KBM-7 (cell line): ENCODE measurements around the gene ARHGAP22.

Experiments
- DNase-seq: peaks from one replicate; pipeline ENCODE4 v3.0.0-alpha.2; 2015
- in situ Hi-C: fragments of 300-500 bp; cut with MboI; formaldehyde crosslinking; loops from 2 replicates; pipeline ENCODE4 v1.14.3; 2020; ENCODE audit warnings: low sequenced_read_pairs, low pct_unique_long_range_greater_than_20kb, mixed read lengths

ARHGAP22 gene

DNA sequence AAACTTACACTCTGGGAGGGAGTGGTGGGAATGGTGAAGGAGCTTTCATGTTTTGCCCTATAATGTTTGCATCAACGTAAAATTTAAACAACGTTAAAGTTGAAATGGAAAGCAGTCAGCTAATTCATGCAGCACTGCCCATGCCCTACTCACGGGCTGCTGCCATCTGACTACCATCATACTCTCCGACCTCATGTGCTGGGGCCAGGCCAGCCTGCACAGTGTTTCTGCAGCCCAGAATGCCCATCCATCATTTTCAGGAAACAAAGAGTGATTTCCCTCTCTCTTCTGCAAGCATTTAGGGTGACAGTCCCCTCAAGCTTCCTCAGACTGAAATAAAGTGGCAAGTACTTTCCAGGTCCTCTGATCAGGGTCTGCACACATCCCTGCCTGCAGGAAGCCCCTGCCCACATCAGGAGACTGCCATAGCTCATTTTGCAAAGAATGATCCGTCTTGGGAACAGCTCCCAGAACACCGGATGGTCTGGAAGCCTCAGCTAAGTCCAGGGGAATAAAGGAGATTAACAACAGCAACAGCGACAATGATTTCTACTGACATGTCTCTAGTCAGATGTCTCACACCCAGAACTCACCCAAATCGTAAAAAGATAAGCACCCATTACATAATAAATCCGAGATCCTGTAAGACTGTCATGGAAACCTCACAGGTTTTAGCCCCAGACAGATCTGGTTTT is 40.3 kb downstream of the ARHGAP22 start:
- in situ Hi-C loops, result no loop called here
- no peak for DNase-seq

DNA sequence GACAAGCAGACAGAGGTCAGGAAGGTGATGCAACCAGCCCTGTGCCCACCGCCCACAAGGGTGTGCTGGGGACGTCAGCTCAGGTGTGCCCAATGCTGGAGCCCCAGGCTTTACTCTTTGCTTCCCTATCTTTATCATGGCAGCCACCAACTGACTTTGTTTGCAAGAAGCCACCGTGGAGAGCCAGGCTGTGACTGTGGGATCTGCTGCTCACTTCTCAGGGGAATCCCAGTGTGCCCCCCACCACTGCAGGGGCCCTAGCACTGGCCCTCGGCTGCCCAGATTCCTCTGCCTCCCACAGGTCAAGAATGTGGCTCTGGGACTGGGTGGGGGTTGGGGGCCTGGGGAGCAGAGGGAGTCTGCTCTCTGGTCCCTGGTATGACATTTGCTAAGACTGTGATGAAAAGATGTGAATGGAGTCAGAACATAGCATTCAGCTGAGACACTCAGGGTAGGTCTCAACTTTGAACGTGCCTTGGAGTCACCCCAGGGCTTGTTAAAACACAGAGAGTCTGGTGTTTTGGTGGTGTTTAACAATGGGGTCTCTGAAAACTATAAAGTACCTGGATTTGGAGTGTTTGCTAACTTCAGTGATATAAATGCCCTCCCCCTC is 47.3 kb downstream of the ARHGAP22 start:
- DNase-seq, result no peak
- in situ Hi-C loops, result loop anchor here (10.0 kb wide), 1 partner anchor 97 kb away; no protein-coding TSS in a partner anchor

DNA sequence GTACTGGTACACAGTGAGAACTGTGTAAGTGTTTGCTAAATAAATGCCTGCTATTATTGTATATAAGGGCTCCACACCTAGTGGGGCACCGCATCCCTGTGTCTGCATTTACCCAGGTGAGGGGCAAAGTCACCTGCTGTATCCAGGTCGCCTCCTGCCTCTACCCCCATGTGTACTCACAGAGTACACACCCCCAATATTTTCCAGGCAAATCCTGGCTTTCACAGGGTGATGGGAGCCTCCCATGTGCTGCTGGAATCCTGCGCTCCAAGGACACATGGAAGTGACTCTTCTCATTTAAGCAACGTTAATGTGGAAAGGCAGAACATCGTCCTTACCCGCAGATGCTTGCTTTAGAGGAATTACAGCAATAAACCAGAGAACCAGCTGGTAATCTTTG is 48.2 kb downstream of the ARHGAP22 start:
- no peak for DNase-seq
- in situ Hi-C loops, result loop anchor here (10.0 kb wide), 1 partner anchor 98 kb away; no protein-coding TSS in a partner anchor

DNA sequence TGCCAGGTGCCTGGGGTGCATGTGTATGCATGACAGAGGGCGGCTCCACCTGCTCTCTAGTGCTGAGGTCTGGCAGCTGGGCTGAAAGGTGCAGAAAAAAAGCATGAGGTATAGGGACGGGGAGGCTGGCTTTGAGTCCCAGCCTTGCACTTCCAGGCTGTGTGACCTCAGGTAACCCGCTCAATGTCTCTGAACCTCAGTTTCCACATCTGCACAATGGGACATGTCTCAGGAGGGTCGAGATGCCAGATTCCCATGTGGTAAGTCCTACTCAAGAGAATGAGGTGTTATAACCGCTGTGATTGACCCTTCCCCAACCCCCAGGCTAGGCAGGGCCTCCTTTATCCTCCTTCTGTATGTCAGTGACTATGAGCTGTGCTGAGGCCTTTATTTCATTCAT is 48.8 kb downstream of the ARHGAP22 start:
- no peak for DNase-seq
- in situ Hi-C loops, result loop anchor here (10.0 kb wide), 1 partner anchor 99 kb away; no protein-coding TSS in a partner anchor

DNA sequence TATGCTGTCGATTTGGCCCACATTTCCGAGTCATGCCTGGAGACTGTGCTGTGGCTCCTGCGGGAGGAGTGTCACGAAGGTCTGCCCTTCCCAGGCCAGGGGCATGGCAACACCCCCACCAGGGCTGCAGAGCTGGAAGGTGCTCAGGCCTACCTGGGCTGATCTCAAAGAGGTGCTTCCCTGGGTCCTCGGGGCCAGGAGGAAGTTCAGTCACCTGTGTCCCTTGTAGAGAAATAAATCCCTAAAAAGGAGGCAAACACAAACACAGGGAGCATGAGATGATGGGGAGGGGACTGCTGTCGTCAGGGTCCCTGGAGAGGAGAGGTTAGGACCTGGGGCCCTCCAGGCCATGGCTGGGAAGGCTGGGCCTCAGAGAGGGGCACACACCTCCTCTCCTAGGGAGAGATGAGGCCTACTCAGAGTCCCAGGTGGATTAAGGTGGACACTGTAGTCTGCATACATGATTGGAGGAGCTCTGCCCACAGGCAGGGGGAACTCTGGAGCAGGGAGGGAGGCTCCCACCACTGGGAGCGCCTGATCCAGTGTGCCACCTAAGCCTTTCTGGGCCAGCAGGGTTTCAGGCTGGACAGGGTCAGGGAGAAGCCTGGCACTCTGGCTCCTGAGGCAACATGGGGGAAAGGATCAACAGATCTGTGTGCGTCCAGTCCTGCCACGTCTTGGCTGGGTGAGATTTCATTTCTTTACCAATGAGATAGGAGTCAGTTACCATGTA is 49.4 kb downstream of the ARHGAP22 start:
- in situ Hi-C loops, result loop anchor here (10.0 kb wide), 1 partner anchor 99 kb away; no protein-coding TSS in a partner anchor
- no peak for DNase-seq

DNA sequence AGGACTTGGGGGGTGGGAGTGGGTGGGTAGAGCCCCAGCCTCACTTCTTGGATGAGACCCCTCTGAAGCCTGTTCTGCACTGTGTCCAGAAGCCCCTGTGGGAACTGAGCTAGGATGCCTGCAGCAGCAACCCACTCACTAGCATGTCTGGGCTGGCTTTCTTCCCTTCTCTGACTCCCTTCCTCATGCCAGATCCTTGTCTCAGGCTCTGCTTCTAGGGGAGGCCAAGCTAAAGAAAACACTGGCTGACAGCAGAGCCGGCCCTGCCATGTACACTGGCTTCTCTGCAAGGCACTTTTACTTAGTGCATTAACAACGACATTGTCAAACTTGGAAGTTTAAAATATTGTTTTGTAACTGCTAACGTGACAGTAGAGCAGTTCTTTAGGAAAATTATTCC is 50.2 kb downstream of the ARHGAP22 start:
- in situ Hi-C loops, result loop anchor here (10.0 kb wide), 1 partner anchor 100 kb away; no protein-coding TSS in a partner anchor

DNA sequence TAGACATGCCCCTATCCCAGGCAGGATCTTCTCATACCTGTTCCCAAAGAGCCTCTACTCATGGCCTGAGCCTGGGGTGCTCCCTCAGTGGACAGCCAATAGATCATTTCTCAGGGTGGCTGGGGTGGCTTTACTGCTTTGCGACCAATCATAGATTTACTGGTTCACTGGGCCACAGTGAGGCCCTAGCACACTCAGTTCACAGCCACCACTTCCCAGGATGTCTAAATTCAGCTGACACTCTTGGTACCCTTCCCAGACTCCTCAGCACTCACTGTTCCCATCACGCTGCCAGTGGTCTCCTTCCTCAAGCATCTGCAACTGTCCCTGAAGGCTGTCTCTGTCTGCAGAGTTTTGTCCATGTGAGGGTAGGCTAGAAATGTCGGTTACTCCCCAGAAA is 50.6 kb downstream of the ARHGAP22 start:
- in situ Hi-C loops, result loop anchor here (10.0 kb wide), 1 partner anchor 101 kb away; no protein-coding TSS in a partner anchor
- no peak for DNase-seq

More for the DNA sequence above, 50.2 kb downstream of the ARHGAP22 start:
- no peak for DNase-seq

DNA sequence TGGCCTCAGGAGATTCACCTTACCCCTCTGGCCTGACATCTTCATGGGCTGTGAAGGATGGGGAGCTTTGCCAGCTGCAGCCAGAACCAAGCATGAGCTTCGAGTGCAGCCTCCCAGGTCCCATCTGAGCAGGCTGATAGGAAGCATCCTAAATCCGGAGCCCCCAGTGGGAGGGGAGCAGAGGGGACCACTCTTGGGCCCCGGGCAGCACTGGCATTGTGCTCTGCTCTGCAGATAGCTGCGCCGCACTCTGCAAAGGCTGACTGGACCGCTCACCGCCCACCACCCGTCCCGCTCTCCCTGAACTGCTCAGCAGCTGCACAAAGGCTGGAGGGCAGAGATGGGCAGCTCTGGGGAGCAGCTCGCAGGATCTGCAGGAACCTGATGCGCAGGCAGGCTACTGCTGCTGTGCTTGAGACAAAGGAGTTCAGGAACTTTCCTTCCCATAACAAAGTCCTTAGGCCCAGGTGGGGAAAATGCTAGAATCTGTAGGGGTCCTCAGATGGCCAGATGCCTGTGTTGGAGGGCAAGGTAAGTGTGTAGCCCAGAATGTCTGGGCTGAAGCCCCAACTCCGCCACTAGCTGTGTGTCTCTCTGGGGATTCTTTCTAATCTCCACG is 51.8 kb downstream of the ARHGAP22 start:
- in situ Hi-C loops, result loop anchor here (10.0 kb wide), 1 partner anchor 102 kb away; no protein-coding TSS in a partner anchor

DNA sequence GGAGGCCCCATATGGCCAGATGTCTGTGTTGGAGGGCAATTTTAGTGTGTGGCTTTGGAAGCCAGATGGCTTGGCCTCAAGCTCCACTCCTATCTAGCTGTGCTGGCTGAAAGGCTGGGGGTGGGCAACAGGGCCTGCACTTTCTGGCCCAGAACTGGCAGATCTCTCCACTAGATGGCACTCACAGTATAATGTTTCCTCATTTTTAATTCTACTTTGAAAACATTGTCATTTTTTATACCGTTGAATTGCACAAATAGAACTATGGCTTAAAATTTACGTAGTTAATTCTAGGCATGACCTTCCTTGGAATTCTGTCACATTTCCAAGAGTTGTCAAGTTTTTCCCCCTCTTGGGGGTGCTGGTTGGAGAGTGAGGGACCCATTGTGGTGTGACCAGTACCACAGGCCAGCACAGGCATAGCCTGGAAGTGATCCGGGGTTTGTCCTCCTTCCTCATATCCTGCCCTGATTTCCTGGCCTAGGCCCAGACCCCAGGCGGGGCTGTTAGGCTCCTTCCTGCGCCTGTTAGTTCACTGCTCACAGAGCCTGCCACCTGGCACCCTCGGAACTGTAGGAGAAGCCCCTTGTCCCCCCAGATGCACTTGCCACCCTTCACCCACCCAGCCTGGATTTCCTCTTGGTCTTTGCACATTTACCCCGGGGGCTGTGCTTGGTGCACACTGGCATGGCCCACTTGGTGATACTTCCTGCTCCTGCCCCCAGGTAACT is 52.8 kb downstream of the ARHGAP22 start:
- DNase-seq, result peak; percentile 79

More for the DNA sequence above, 51.8 kb downstream of the ARHGAP22 start:
- no peak for DNase-seq

DNA sequence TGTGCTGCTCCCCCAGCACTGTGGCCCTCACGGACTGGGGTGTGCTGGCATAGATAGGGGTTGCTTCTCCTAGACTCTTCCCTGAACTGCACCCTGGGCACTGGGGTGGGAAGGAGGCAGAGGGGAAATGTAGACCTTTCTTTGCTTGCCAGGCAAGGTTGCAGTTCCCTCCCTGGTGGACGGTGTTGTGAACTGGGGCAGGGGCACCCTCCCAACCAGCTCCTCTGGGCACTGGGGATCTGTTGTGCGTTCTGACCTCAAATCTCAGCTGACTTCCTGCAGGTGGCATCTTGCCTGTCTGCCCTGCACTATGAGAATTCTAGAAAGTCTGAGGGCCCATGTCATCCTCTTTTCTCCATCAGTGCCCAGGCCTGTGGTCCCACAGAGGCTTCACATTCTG is 53.9 kb downstream of the ARHGAP22 start:
- DNase-seq, result no peak
- in situ Hi-C loops, result loop anchor here (10.0 kb wide), 1 partner anchor 104 kb away; no protein-coding TSS in a partner anchor

More for the DNA sequence above, 52.8 kb downstream of the ARHGAP22 start:
- in situ Hi-C loops, result loop anchor here (10.0 kb wide), 1 partner anchor 103 kb away; no protein-coding TSS in a partner anchor

DNA sequence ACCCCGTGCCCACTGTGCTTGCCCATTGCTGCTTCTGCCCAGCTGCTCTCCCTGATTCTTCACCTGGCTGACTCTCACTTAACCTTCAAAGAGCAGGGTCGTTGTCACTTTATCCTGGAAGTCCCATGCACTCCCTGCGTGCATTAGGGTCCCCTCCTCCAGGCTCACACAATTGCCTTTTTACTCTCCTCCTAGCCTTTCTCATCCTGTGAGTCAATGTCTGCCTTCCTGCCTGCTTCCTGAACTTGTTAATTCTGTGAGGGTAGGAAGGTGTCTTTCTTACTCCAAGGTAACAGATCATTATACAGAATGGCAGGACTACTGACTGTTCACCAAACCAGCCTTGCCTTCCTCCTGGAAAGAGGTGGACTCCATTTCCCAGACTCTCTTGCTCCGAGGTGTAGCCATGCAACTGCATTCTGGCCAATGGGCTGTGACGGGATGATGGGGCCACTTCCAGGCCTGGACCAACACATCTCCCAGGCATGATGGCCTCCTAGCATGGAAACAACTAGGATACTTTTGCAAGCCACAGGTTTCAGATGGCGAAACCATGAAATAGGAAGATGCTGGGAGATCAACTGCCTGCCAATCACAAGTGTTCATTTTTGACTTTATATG is 54.7 kb downstream of the ARHGAP22 start:
- in situ Hi-C loops, result loop anchor here (10.0 kb wide), 1 partner anchor 105 kb away; no protein-coding TSS in a partner anchor
- DNase-seq, result no peak

DNA sequence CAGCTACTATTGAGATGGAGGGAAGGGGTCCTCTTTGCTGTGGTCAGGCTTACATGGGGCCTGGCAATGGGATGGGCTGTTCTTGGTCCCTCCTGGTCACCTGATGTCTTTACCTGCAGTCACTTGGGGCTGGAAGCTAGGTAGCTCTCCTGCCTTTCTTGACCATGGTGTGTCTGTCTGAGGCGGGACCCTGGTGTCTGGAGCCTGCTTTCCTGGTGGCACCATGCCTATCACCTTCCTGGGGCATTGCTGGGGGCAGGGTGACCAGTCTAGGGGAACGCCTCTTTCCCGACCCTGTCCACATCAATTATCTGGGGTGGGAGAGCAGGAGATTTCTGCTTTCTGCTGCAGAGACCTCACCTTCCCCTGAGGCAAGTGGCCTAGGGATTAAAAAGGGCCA is 55.6 kb downstream of the ARHGAP22 start:
- no peak for DNase-seq
- in situ Hi-C loops, result no loop called here

DNA sequence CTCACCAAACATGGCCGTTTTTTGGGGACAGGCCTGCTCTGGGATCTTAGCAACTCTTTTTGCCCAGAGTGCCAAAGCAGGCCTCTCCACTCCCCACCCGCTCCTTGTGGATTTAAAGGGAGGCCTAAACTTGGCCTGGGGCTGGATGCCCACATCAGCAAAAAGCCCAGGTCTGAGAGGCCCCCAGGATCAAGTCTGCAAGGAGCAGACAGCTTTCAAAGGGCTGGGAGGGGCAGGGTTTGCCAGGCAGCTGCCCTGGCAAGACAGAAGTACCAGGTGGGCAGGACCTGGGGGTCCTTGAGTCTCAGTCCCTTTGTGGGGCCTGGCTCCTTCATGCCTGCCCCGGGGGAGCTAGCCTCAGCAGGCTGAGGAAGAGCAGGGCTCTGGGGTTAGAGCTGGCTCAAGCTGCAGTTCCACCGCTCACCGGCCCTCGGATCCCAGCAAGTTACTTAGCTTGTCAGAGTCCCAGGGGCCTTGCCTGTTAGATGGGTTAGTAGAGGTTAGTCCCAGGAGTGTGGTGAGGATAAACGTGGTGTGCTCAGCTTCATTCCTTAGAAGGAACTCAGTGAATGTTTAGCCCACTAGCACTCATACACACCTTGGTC is 56.2 kb downstream of the ARHGAP22 start:
- in situ Hi-C loops, result no loop called here
- no peak for DNase-seq

DNA sequence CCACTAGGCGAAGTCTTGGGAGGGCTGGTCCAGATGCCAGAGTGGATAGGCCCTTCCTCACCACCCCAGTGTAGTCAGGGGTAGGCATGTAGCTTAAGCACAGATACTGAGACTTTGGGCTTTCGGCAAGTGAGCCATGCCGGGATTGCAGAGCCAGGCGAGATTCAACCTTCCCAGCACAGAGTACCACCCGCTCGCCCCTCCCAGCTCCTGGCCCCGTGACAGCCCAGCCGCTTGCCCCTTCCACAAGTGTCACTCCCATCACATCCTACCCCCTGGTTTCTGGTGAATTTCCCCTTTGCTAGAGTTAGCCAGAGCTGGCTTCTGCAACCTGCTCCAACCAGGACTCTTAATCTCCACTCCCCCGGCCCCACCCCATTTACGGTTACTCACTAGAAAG is 56.9 kb downstream of the ARHGAP22 start:
- no peak for DNase-seq
- in situ Hi-C loops, result no loop called here

DNA sequence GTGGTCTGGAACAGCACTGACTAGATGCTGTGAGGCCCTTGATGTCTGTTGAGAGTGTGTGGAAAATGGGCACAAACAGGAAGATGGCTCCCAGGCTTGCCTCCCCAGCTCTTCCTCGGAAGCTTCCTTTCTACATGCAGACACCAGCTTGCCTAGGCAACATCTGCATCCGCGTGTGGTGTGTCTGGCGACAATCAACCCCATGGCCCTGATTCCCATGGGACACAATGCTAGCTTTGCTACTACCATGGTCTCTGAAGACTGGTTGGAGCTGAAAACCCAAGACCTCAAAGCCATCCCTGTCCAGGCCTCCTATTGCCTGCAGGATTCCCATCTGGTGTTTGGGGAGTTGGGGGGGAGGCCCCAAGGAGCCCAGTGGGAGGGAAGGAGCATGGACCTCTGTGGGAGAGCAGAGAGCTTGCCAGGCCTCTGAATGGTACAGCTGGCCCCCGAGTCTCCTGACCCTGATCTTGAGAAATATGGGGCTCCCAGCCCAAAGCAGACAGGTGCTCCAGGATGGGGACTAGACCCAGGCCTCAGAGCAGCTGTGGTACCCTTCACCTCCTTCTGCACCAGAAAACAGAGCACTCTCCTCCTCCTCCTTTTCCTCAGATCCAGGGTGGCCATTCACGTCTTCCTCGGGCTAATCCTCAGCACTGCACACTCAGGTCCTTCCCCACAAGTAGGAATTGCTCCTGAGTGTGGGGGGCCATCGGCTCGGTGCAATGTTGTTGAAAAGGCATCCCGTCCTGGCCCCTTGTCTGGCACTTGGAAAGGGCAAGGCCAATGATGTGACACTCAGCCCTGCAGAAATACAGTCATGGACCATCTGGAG is 57.6 kb downstream of the ARHGAP22 start:
- in situ Hi-C loops, result no loop called here

DNA sequence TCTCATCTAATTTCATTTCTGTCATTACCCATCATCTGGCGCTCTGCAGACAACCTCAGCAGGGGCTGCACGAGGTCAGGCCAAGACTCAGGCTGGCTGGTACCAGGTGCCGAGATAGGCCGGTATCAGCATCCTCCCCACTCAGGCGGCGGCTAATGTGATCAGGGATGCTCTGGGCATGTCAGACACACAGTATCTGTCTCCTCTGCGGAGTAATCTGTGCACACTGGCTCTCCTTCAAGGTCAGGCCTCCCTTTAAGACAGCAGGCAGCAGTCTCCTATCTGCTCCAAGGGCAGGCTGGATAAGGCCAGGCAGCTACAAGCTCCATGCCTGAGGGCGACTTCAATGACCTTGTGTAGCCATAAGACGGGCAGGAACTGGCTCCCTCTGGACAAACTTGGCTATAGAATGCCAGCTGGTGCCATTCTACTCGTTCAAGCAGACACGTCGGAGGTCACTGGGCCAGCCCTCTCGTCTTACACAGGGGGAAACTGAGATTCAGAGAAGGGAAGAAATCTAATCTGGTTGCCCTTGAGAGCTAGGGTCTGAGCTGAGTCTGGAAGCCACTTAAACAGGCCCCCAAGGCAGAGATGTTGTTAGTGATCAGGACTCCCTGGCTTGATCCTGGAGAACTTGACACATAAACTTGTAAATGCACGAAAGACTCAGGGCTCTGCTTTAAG is 59.3 kb downstream of the ARHGAP22 start:
- in situ Hi-C loops, result no loop called here
- no peak for DNase-seq

More for the DNA sequence above, 57.6 kb downstream of the ARHGAP22 start:
- no peak for DNase-seq
